ENCODE data around the gene ARL13A.

Gene ARL13A

GRCh38 chrX:101029665-101030064 lies 60.2 kb downstream of the ARL13A start:
- TF ChIP-seq GABPA (IDR thresholded peaks at IDR 0.05; ENCODE audit: low read depth) (no peak), SPI1 (IDR thresholded peaks at IDR 0.05; ENCODE audit: borderline replicate concordance, low read depth) (no peak), REST (IDR thresholded peaks at IDR 0.05; ENCODE audit: insufficient replicate concordance, low read depth) (no peak), POLR2AphosphoS5 (IDR thresholded peaks at IDR 0.05; ENCODE audit: low read depth) (no peak), CTCF (IDR thresholded peaks at IDR 0.05; ENCODE audit: insufficient read depth, low read length) (no peak)
- H3K27ac ChIP-seq (replicated peaks), result no peak overlapping the region
- H3K4me3 ChIP-seq (replicated peaks; ENCODE audit: insufficient read depth, low read length), result no peak overlapping the region
- no peak for DNase-seq (ENCODE audit: low read depth in 1 of 2, low spot score in 1 of 2)
- H3K27me3 ChIP-seq (ENCODE audit: insufficient read depth, poor library complexity, severe bottlenecking), result no peaks in the 10 kb centered on the region

GRCh38 chrX:101037231-101037630 lies 67.7 kb downstream of the ARL13A start:
- Histone ChIP-seq H3K4me3 (replicated peaks; ENCODE audit: insufficient read depth, low read length) (no peak overlapping the region), H3K27ac (replicated peaks) (no peak overlapping the region), H3K27me3 (ENCODE audit: insufficient read depth, poor library complexity, severe bottlenecking) (no peaks in the 10 kb centered on the region)
- DNase-seq (ENCODE audit: low read depth in 1 of 2, low spot score in 1 of 2), result no peak
- no peak for TF ChIP-seq POLR2AphosphoS5 (IDR thresholded peaks at IDR 0.05; ENCODE audit: low read depth)
- TF ChIP-seq GABPA (IDR thresholded peaks at IDR 0.05; ENCODE audit: low read depth), result no peak
- TF ChIP-seq SPI1 (IDR thresholded peaks at IDR 0.05; ENCODE audit: borderline replicate concordance, low read depth), result no peak
- no peak for TF ChIP-seq CTCF (IDR thresholded peaks at IDR 0.05; ENCODE audit: insufficient read depth, low read length)
- no peak for TF ChIP-seq REST (IDR thresholded peaks at IDR 0.05; ENCODE audit: insufficient replicate concordance, low read depth)

- no peak overlapping the region for H3K27ac ChIP-seq (replicated peaks)
- no peak for TF ChIP-seq CTCF (IDR thresholded peaks at IDR 0.05; ENCODE audit: insufficient read depth, low read length)
- TF ChIP-seq POLR2AphosphoS5 (IDR thresholded peaks at IDR 0.05; ENCODE audit: low read depth), result no peak
- TF ChIP-seq GABPA (IDR thresholded peaks at IDR 0.05; ENCODE audit: low read depth), result no peak
- no peak for TF ChIP-seq REST (IDR thresholded peaks at IDR 0.05; ENCODE audit: insufficient replicate concordance, low read depth)
- TF ChIP-seq SPI1 (IDR thresholded peaks at IDR 0.05; ENCODE audit: borderline replicate concordance, low read depth), result no peak
- DNase-seq (ENCODE audit: low read depth in 1 of 2, low spot score in 1 of 2), result no peak
- no peak overlapping the region for H3K4me3 ChIP-seq (replicated peaks; ENCODE audit: insufficient read depth, low read length)
- H3K27me3 ChIP-seq (ENCODE audit: insufficient read depth, poor library complexity, severe bottlenecking), result no peaks in the 10 kb centered on the region
Observed at GRCh38 chrX:101040197-101040596, 70.7 kb downstream of the ARL13A start.
